ENCODE measurements around the gene PALLD.

DNA sequence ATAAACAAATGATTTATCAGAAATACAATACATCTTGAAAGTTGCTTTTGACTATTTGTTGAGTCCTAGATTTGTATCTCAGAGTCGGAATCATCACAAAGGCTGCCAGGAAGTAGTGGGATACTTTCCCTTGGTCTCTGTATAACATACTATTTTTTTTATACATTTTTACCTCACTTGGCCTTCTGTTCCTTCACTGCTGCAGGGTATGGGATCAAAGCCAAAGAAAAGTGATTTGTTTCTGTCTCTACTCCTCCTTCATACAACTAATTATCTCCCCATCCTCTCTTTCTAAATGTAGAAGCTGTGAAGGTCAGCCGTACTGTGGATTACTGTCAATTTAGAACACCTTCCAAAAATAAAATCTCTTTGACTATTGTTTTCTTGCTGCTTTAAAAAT lies 24.9 kb downstream of the PALLD start:
- TF ChIP-seq POLR2A (IDR thresholded peaks at IDR 0.05), result no peak
- TF ChIP-seq, protein P1, sequence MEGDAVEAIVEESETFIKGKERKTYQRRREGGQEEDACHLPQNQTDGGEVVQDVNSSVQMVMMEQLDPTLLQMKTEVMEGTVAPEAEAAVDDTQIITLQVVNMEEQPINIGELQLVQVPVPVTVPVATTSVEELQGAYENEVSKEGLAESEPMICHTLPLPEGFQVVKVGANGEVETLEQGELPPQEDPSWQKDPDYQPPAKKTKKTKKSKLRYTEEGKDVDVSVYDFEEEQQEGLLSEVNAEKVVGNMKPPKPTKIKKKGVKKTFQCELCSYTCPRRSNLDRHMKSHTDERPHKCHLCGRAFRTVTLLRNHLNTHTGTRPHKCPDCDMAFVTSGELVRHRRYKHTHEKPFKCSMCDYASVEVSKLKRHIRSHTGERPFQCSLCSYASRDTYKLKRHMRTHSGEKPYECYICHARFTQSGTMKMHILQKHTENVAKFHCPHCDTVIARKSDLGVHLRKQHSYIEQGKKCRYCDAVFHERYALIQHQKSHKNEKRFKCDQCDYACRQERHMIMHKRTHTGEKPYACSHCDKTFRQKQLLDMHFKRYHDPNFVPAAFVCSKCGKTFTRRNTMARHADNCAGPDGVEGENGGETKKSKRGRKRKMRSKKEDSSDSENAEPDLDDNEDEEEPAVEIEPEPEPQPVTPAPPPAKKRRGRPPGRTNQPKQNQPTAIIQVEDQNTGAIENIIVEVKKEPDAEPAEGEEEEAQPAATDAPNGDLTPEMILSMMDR (IDR thresholded peaks at IDR 0.05), result no peak
